Liver (tissue), 9 donors: ENCODE measurements around the gene ATP4B. TPM values are rescaled to one million over a fixed set of nuclear protein-coding genes. Genes with fewer than 3 reads are reported as not detected.

Source experiments
- DNase-seq: peaks from one replicate; pipeline ENCODE4 v3.0.0-alpha.2; 2017; ENCODE audit warnings: low spot score
- H3K27ac ChIP-seq, 2 donors: one replicate each; pipeline ENCODE4 v1.7.0; 2013; ENCODE audit warnings: inconsistent platforms in 2 of 2, low read length in 2 of 2, control low read depth in 1 of 2, low read depth in 1 of 2, mild to moderate bottlenecking in 1 of 2
- H3K27me3 ChIP-seq, 4 donors: one replicate each; pipeline versions ENCODE4 v1.6.1 to v1.7.0; 2013; ENCODE audit warnings: low read length in 3 of 4, inconsistent platforms in 1 of 4, mild to moderate bottlenecking in 1 of 4, moderate library complexity in 1 of 4; ENCODE audit not compliant: control insufficient read depth in 4 of 4, insufficient read depth in 4 of 4
- H3K36me3 ChIP-seq, 4 donors: one replicate each; pipeline versions ENCODE4 v1.6.1 to v1.7.0; 2013; ENCODE audit warnings: low read length in 3 of 4, mild to moderate bottlenecking in 3 of 4, low read depth in 1 of 4, moderate library complexity in 1 of 4; ENCODE audit not compliant: control insufficient read depth in 4 of 4, insufficient read depth in 3 of 4
- H3K4me1 ChIP-seq, 4 donors: one replicate each; pipeline versions ENCODE4 v1.6.1 to v1.7.0; 2013; ENCODE audit warnings: low read length in 3 of 4, mild to moderate bottlenecking in 3 of 4, moderate library complexity in 1 of 4; ENCODE audit not compliant: control insufficient read depth in 4 of 4, insufficient read depth in 4 of 4
- H3K4me3 ChIP-seq, 3 donors: one replicate each; pipeline versions ENCODE4 v1.6.1 to v1.7.0; 2013; ENCODE audit warnings: low read length in 3 of 3, control low read depth in 1 of 3, low read depth in 1 of 3, mild to moderate bottlenecking in 1 of 3
- H3K9ac ChIP-seq, 2 donors: one replicate each; pipeline ENCODE4 v1.7.0; 2013; ENCODE audit warnings: low read length in 2 of 2, mild to moderate bottlenecking in 2 of 2, moderate library complexity in 2 of 2, control low read depth in 1 of 2, low read depth in 1 of 2
- H3K9me3 ChIP-seq, 4 donors: one replicate each; pipeline versions ENCODE4 v1.6.1 to v1.7.0; 2013; ENCODE audit warnings: low read length in 3 of 4; ENCODE audit not compliant: control insufficient read depth in 4 of 4
- ATF3 ChIP-seq: IDR thresholded peaks from 2 replicates; pipeline ENCODE4 v1.6.1; 2016; ENCODE audit warnings: antibody characterized with exemption
- CTCF ChIP-seq: fragments of 150-350 bp; IDR thresholded peaks from 2 replicates; pipeline ENCODE4 v1.5.1; 2017; ENCODE audit warnings: improper control_type of control experiment, low read depth, low read length; ENCODE audit not compliant: missing input control
- EGR1 ChIP-seq, 2 donors: IDR thresholded peaks; 2 replicates each; pipeline ENCODE4 v1.6.1; 2016 to 2018; ENCODE audit warnings: antibody characterized with exemption in 2 of 2, low read depth in 2 of 2
- FOXA1 ChIP-seq: IDR thresholded peaks from 2 replicates; pipeline ENCODE4 v1.6.1; 2016; ENCODE audit warnings: antibody characterized with exemption
- FOXA2 ChIP-seq: IDR thresholded peaks from 2 replicates; pipeline ENCODE4 v1.6.1; 2016; ENCODE audit warnings: antibody characterized with exemption
- HNF4A ChIP-seq, 2 donors: conservative IDR thresholded peaks; 2 replicates each; pipeline ENCODE4 v1.6.1; 2016; ENCODE audit warnings: antibody characterized with exemption in 2 of 2, mild to moderate bottlenecking in 2 of 2
- HNF4G ChIP-seq: IDR thresholded peaks from 2 replicates; pipeline ENCODE4 v1.6.1; 2016; ENCODE audit warnings: antibody characterized with exemption
- JUND ChIP-seq, 2 donors: IDR thresholded peaks; 2 replicates each; pipeline ENCODE4 v1.6.1; 2016; ENCODE audit warnings: antibody characterized with exemption in 2 of 2
- MAX ChIP-seq: IDR thresholded peaks from 2 replicates; pipeline ENCODE4 v1.6.1; 2016; ENCODE audit warnings: antibody characterized with exemption
- NR2F2 ChIP-seq: IDR thresholded peaks from 2 replicates; pipeline ENCODE4 v1.6.1; 2016; ENCODE audit warnings: antibody characterized with exemption
- RAD21 ChIP-seq, 2 donors: IDR thresholded peaks; 2 replicates each; pipeline ENCODE4 v1.6.1; 2016; ENCODE audit warnings: antibody characterized with exemption in 2 of 2, mild to moderate bottlenecking in 2 of 2
- REST ChIP-seq: IDR thresholded peaks from 2 replicates; pipeline ENCODE4 v1.6.1; 2016; ENCODE audit warnings: antibody characterized with exemption, mild to moderate bottlenecking
- RXRA ChIP-seq, 2 donors: IDR thresholded peaks; 2 replicates each; pipeline ENCODE4 v1.6.1; 2017 to 2018; ENCODE audit warnings: antibody characterized with exemption in 2 of 2, mild to moderate bottlenecking in 1 of 2
- SP1 ChIP-seq: IDR thresholded peaks from 2 replicates; pipeline ENCODE4 v1.6.1; 2018; ENCODE audit warnings: antibody characterized with exemption, mild to moderate bottlenecking
- TAF1 ChIP-seq: conservative IDR thresholded peaks from 2 replicates; pipeline ENCODE4 v1.6.1; 2016; ENCODE audit warnings: antibody characterized with exemption, mild to moderate bottlenecking
- YY1 ChIP-seq: IDR thresholded peaks from 2 replicates; pipeline ENCODE4 v1.6.1; 2016; ENCODE audit warnings: antibody characterized with exemption, mild to moderate bottlenecking
- WGBS: extraction: QIAGEN DNeasy Blood & Tissue Kit; methylation state at CpG from one replicate; pipeline ENCODE4 v1.1.7; 2013; 5-methylcytosine and 5-hydroxymethylcytosine counted together
- polyA plus RNA-seq, 2 donors: library from polyadenylated mRNA; stranded (reverse) in 1 of 2; unstranded in 1 of 2; fragments of 200-250 nt in 1 of 2; fragments of >200 nt in 1 of 2; fragmentation: Nextera tagmentation in 1 of 2; extraction: Ambion mirVana in 1 of 2; gene quantifications; one replicate each; pipeline versions ENCODE4 v1.2.1 to v1.2.3, GENCODE V29; 2013 to 2015
- total RNA-seq, 2 donors: library from RNA; depleted of rRNA; stranded (reverse); fragments of >200 nt; gene quantifications; one replicate each; pipeline ENCODE4 v1.2.3, GENCODE V29; 2014
- donor health status: healthy.
- donor health status: healthy.
- donor health status: healthy.
- donor health status: healthy.
- donor health status: healthy.

Gene ATP4B
- total and polyA plus RNA-seq, 4 donors = not detected

- Histone ChIP-seq H3K36me3 (peaks cover 0 to 15% (median 12%) of the 10 kb centered on the region in 4 donors), H3K9me3 (no peaks in the 10 kb centered on the region), H3K4me3 (no peak overlapping the region), H3K27ac (no peak overlapping the region), H3K9ac (no peak overlapping the region), H3K4me1 (peaks cover 0 to 3% (median 0%) of the 10 kb centered on the region in 4 donors), H3K27me3 (no peaks in the 10 kb centered on the region)
- TF ChIP-seq YY1 = no peak
- no peak for TF ChIP-seq EGR1 (IDR thresholded peaks at IDR 0.05; ENCODE audit: low read depth in 2 of 2)
- TF ChIP-seq REST = no peak
- TF ChIP-seq MAX = no peak
- no peak for TF ChIP-seq JUND (IDR thresholded peaks at IDR 0.05)
- no peak for TF ChIP-seq CTCF
- no peak for DNase-seq
- 98% methylated on average over 5 of the region's 5 CpGs for WGBS
These were observed 46.0 kb downstream of the ATP4B start for GRCh38 chr13:113611996-113612395.

GRCh38 chr13:113610266-113610665 is 47.7 kb downstream of the ATP4B start:
- DNase-seq = no peak
- Histone ChIP-seq H3K9me3 (no peaks in the 10 kb centered on the region), H3K27me3 (no peaks in the 10 kb centered on the region), H3K27ac (no peak overlapping the region), H3K9ac (no peak overlapping the region), H3K4me3 (no peak overlapping the region), H3K36me3 (peaks cover 0 to 15% (median 11%) of the 10 kb centered on the region in 4 donors), H3K4me1 (peaks cover 0 to 3% (median 0%) of the 10 kb centered on the region in 4 donors)
- WGBS = 98% methylated on average over 19 of the region's 19 CpGs
- no peak for TF ChIP-seq EGR1 (IDR thresholded peaks at IDR 0.05; ENCODE audit: low read depth in 2 of 2)

- no peak overlapping the region for H3K27ac ChIP-seq
- WGBS = 97% methylated on average over 13 of the region's 13 CpGs
- H3K4me3 ChIP-seq = no peak overlapping the region
- no peak for DNase-seq
- peaks cover 0 to 3% (median 0%) of the 10 kb centered on the region in 4 donors for H3K4me1 ChIP-seq
- H3K36me3 ChIP-seq = peaks cover 0 to 11% (median 9%) of the 10 kb centered on the region in 4 donors
- H3K9me3 ChIP-seq = no peaks in the 10 kb centered on the region
- no peak overlapping the region for H3K9ac ChIP-seq
- no peaks in the 10 kb centered on the region for H3K27me3 ChIP-seq
- TF ChIP-seq CTCF (no peak), MAX (no peak), REST (no peak), FOXA1 (no peak), RAD21 (IDR thresholded peaks at IDR 0.05) (no peak), RXRA (IDR thresholded peaks at IDR 0.05) (no peak), HNF4A (conservative IDR thresholded peaks at IDR 0.05) (no peak), SP1 (no peak), EGR1 (IDR thresholded peaks at IDR 0.05; ENCODE audit: low read depth in 2 of 2) (no peak), HNF4G (no peak), TAF1 (no peak), NR2F2 (no peak), ATF3 (no peak), YY1 (no peak), FOXA2 (no peak)
These were observed 48.4 kb downstream of the ATP4B start for GRCh38 chr13:113609616-113610015.
